HL-60 (cell line): ENCODE measurements around the gene LENEP.
A peak's percentile ranks its signal among the peaks of the same experiment; 100 is the strongest.

ENCODE experiments used
- DNase-seq, 2 experiments: peaks; one replicate each; pipeline ENCODE4 v3.0.0-alpha.2; 2010 to 2020; ENCODE audit warnings: low read depth in 1 of 2, low spot score in 1 of 2
- H3K27ac ChIP-seq: fragments of 250-450 bp; sonication (Bioruptor Pico); replicated peaks from 2 replicates; pipeline ENCODE4 v1.5.1; 2020; ENCODE audit warnings: mild to moderate bottlenecking, moderate library complexity
- H3K27me3 ChIP-seq: fragments of 250-450 bp; sonication (Bioruptor Pico); 2 replicates; pipeline ENCODE4 v1.5.1; 2021; ENCODE audit warnings: mild to moderate bottlenecking, moderate library complexity; ENCODE audit not compliant: insufficient read depth, poor library complexity, severe bottlenecking
- H3K4me3 ChIP-seq: replicated peaks from 2 replicates; pipeline ENCODE4 v1.5.1; 2011; ENCODE audit warnings: mild to moderate bottlenecking, control low read depth, low read length; ENCODE audit not compliant: insufficient read depth
- GABPA ChIP-seq: IDR thresholded peaks from 2 replicates; pipeline ENCODE4 v1.6.1; 2012; ENCODE audit warnings: low read depth
- POLR2AphosphoS5 ChIP-seq: IDR thresholded peaks from 2 replicates; pipeline ENCODE4 v1.6.1; 2012; ENCODE audit warnings: low read depth
- REST ChIP-seq: IDR thresholded peaks from 2 replicates; pipeline ENCODE4 v1.6.1; 2012; ENCODE audit warnings: low read depth; ENCODE audit not compliant: insufficient replicate concordance
- SPI1 ChIP-seq: IDR thresholded peaks from 2 replicates; pipeline ENCODE4 v1.6.1; 2012; ENCODE audit warnings: low read depth, mild to moderate bottlenecking, borderline replicate concordance
- TF ChIP-seq, protein P1 (sequence below): IDR thresholded peaks from one replicate; pipeline ENCODE4 v1.5.1; 2011; ENCODE audit warnings: low read length, control low read depth, inconsistent platforms; ENCODE audit not compliant: insufficient read depth

The LENEP gene

DNA sequence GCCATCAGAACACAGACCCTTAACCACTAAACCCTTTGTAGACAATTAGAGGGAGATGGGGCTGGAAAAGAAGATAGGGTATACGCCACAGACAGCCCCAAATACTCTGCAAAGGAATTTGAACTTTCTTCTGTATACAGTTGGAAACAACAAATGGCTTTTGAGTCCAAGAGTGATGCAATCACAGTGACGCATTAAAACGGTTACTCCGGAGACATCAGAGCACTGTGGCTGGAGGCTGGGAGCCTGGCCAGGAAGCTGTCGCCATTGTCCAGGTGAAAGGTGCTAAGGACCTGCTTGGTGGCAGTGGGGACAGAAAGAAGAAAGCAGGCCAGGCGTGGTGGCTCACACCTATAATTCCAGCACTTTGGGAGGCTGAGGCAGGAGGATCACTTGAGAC is 6.1 kb upstream of the LENEP start:
- DNase-seq, result peak in 1 of 2 experiments; percentile 41
- no peak overlapping the region for H3K27ac ChIP-seq
- H3K4me3 ChIP-seq, result no peak overlapping the region
- no peaks in the 10 kb centered on the region for H3K27me3 ChIP-seq
- TF ChIP-seq SPI1 (no peak), GABPA (no peak), POLR2AphosphoS5 (0 out of 2 replicates have a peak, but pooled peaks have one; percentile 23), REST (no peak)

- no peak for DNase-seq
- no peaks in the 10 kb centered on the region for H3K27me3 ChIP-seq
- no peak overlapping the region for H3K27ac ChIP-seq
- H3K4me3 ChIP-seq, result no peak overlapping the region
- no peak for TF ChIP-seq POLR2AphosphoS5
- TF ChIP-seq GABPA, result no peak
- TF ChIP-seq SPI1, result no peak
- TF ChIP-seq REST, result no peak
- TF ChIP-seq, protein P1, sequence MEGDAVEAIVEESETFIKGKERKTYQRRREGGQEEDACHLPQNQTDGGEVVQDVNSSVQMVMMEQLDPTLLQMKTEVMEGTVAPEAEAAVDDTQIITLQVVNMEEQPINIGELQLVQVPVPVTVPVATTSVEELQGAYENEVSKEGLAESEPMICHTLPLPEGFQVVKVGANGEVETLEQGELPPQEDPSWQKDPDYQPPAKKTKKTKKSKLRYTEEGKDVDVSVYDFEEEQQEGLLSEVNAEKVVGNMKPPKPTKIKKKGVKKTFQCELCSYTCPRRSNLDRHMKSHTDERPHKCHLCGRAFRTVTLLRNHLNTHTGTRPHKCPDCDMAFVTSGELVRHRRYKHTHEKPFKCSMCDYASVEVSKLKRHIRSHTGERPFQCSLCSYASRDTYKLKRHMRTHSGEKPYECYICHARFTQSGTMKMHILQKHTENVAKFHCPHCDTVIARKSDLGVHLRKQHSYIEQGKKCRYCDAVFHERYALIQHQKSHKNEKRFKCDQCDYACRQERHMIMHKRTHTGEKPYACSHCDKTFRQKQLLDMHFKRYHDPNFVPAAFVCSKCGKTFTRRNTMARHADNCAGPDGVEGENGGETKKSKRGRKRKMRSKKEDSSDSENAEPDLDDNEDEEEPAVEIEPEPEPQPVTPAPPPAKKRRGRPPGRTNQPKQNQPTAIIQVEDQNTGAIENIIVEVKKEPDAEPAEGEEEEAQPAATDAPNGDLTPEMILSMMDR, result no peak
These were observed 5.1 kb upstream of the LENEP start for GRCh38 chr1:154988058-154988954.

DNA sequence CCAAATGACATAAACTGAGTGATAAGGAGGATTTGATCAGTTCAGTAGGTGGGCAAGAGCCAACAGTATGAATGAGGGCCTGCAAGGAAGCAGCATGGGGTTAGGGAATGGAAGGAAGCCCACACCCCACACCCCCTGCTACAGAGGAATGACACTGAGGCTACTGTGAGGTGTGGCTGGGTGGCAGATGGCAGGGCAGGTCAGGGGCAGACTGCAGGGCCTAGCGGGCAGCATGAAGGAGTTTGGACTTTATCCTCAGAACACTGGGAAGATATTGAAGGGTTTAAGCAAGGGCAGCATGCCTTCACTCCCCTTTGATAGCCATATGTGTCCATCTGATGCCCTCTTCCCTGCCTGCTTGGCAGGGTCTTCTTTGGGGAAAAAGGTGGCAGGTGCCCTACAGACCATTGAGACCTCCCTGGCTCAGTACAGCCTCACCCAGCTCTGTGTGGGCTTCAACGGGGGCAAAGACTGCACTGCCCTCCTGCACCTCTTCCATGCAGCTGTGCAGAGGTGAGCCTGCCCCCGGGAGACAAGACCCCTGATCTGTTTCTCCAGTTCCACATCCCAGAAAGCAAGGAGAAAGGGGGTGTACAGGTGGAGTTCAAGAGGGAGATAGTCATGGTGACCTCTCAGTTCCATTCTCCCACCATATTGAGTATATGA is 4.1 kb upstream of the LENEP start:
- TF ChIP-seq, protein P1, result no peak
- TF ChIP-seq GABPA (no peak), SPI1 (no peak), REST (no peak)
- H3K4me3 ChIP-seq, result no peak overlapping the region
- H3K27me3 ChIP-seq, result no peaks in the 10 kb centered on the region
- no peak for DNase-seq
- H3K27ac ChIP-seq, result no peak overlapping the region
